CD4-positive, alpha-beta memory T cell (primary cell): Measurements from ENCODE around the gene KLHL13. TPM values are rescaled to one million over a fixed set of nuclear protein-coding genes. Genes with fewer than 3 reads are reported as not detected.

Source experiments
- CTCF ChIA-PET: fragments of 350-600 bp; sonication (Branson Sonifier 250); formaldehyde crosslinking; loops from one replicate; lab custom pipeline; 2021; ENCODE audit warnings: inconsistent platforms; ENCODE audit not compliant: partially characterized antibody; lab: Charles Lee
- POLR2A ChIA-PET: fragments of 350-600 bp; sonication (Branson Sonifier 250); formaldehyde crosslinking; loops from one replicate; lab custom pipeline; 2021; ENCODE audit not compliant: partially characterized antibody; lab: Charles Lee
- DNase-seq, 5 donors: peaks; one replicate each; pipeline versions ENCODE4 v3.0.0 to v3.0.0-alpha.2; 2020 to 2022; ENCODE audit warnings: mixed read lengths in 1 of 5
- H3K27ac ChIP-seq: one replicate; pipeline ENCODE4 v1.7.0; 2013; ENCODE audit warnings: low read depth, low read length
- H3K27me3 ChIP-seq: 2 replicates; pipeline ENCODE4 v1.7.0; 2013; ENCODE audit warnings: mild to moderate bottlenecking, low read length, moderate library complexity; ENCODE audit not compliant: insufficient read depth
- H3K36me3 ChIP-seq: 2 replicates; pipeline ENCODE4 v1.7.0; 2013; ENCODE audit warnings: mild to moderate bottlenecking, low read length, moderate library complexity; ENCODE audit not compliant: insufficient read depth
- H3K4me1 ChIP-seq: 2 replicates; pipeline ENCODE4 v1.7.0; 2013; ENCODE audit warnings: mild to moderate bottlenecking, low read length, moderate library complexity; ENCODE audit not compliant: insufficient read depth
- H3K4me3 ChIP-seq, 2 donors: one replicate each; pipeline ENCODE4 v1.7.0; 2013; ENCODE audit warnings: low read length in 2 of 2, mild to moderate bottlenecking in 1 of 2
- H3K9me3 ChIP-seq, 2 donors: one replicate each; pipeline ENCODE4 v1.7.0; 2013; ENCODE audit warnings: low read length in 2 of 2, control low read depth in 1 of 2; ENCODE audit not compliant: control insufficient read depth in 1 of 2
- H3K27ac Mint-ChIP-seq, 7 donors: one replicate each; pipeline ENCODE4 v1.8.0; 2020 to 2021; ENCODE audit warnings: mixed read lengths in 7 of 7, mild to moderate bottlenecking in 6 of 7, inconsistent platforms in 3 of 7, moderate library complexity in 3 of 7
- H3K27me3 Mint-ChIP-seq, 2 donors: one replicate each; pipeline ENCODE4 v1.8.0; 2020 to 2021; ENCODE audit warnings: mixed read lengths in 2 of 2
- H3K36me3 Mint-ChIP-seq, 2 donors: one replicate each; pipeline ENCODE4 v1.8.0; 2020 to 2021; ENCODE audit warnings: mixed read lengths in 2 of 2, inconsistent platforms in 1 of 2, mild to moderate bottlenecking in 1 of 2
- H3K4me1 Mint-ChIP-seq, 4 donors: one replicate each; pipeline ENCODE4 v1.8.0; 2020 to 2021; ENCODE audit warnings: mixed read lengths in 4 of 4, mild to moderate bottlenecking in 1 of 4
- H3K4me3 Mint-ChIP-seq, 8 donors: one replicate each; pipeline ENCODE4 v1.8.0; 2020 to 2021; ENCODE audit warnings: mixed read lengths in 8 of 8, mild to moderate bottlenecking in 7 of 8, moderate library complexity in 6 of 8, inconsistent platforms in 3 of 8
- H3K9me3 Mint-ChIP-seq, 8 donors: one replicate each; pipeline ENCODE4 v1.8.0; 2020 to 2021; ENCODE audit warnings: mixed read lengths in 8 of 8, mild to moderate bottlenecking in 5 of 8, inconsistent platforms in 3 of 8, moderate library complexity in 1 of 8
- intact Hi-C: fragments of 100-400 bp; cut with micrococcal nuclease; formaldehyde crosslinking; loops from one replicate; pipeline ENCODE4 v1.15.1; 2023
- polyA plus RNA-seq, 2 donors: library from polyadenylated mRNA; unstranded; fragments of 300-500 nt; fragmentation: Illumina TruSeq; gene quantifications; one replicate each; pipeline ENCODE4 v1.2.3, GENCODE V29; 2021
- total RNA-seq, 2 experiments: library from RNA; stranded (reverse); gene quantifications; one replicate each; pipeline ENCODE4 v1.2.3, GENCODE V29; 2021

KLHL13 gene
- total and polyA plus RNA-seq, 4 experiments from 2014 or later, result 0.53 to 0.59 TPM; not detected in 2

- intact Hi-C loops, result no loop called here
- H3K4me1 Mint-ChIP-seq, result peaks cover 0 to 6% (median 5%) of the 10 kb centered on the region in 4 donors
- CTCF ChIA-PET, result no interaction called here
- no peak overlapping the region for H3K27ac Mint-ChIP-seq
- peaks cover 0 to 2% (median 0%) of the 10 kb centered on the region in 8 donors for H3K9me3 Mint-ChIP-seq
- peak overlapping the region in 7 of 8 donors; percentile 58 to 72 (median 63) for H3K4me3 Mint-ChIP-seq
- H3K36me3 Mint-ChIP-seq, result no peaks in the 10 kb centered on the region
- H3K9me3 ChIP-seq, result no peaks in the 10 kb centered on the region
- H3K4me1 ChIP-seq, result no peaks in the 10 kb centered on the region
- peaks cover 9 to 13% of the 10 kb centered on the region in 2 donors for H3K27me3 Mint-ChIP-seq
- no peaks in the 10 kb centered on the region for H3K36me3 ChIP-seq
- no peak overlapping the region for H3K4me3 ChIP-seq
- H3K27me3 ChIP-seq, result no peaks in the 10 kb centered on the region
- no peak overlapping the region for H3K27ac ChIP-seq
- POLR2A ChIA-PET, result no interaction called here
- DNase-seq, result no peak
Observed at GRCh38 chrX:118115953-118116712, 477 bp downstream of the KLHL13 start.

GRCh38 chrX:118114971-118115370, 1.6 kb downstream of the KLHL13 start:
- no peaks in the 10 kb centered on the region for H3K36me3 Mint-ChIP-seq
- DNase-seq, result no peak
- no peak overlapping the region for H3K4me3 Mint-ChIP-seq
- peaks cover 0 to 6% (median 5%) of the 10 kb centered on the region in 4 donors for H3K4me1 Mint-ChIP-seq
- H3K9me3 ChIP-seq, result no peaks in the 10 kb centered on the region
- H3K27ac ChIP-seq, result no peak overlapping the region
- intact Hi-C loops, result no loop called here
- peaks cover 9 to 13% of the 10 kb centered on the region in 2 donors for H3K27me3 Mint-ChIP-seq
- no peak overlapping the region for H3K4me3 ChIP-seq
- no peaks in the 10 kb centered on the region for H3K9me3 Mint-ChIP-seq
- POLR2A ChIA-PET, result no interaction called here
- CTCF ChIA-PET, result no interaction called here
- H3K4me1 ChIP-seq, result no peaks in the 10 kb centered on the region
- H3K36me3 ChIP-seq, result no peaks in the 10 kb centered on the region
- no peaks in the 10 kb centered on the region for H3K27me3 ChIP-seq
- H3K27ac Mint-ChIP-seq, result no peak overlapping the region

- ChIA-PET POLR2A (no interaction called here), CTCF (no interaction called here)
- Mint-ChIP-seq H3K4me3 (no peak overlapping the region), H3K36me3 (no peaks in the 10 kb centered on the region), H3K27me3 (peaks cover 0 to 3% of the 10 kb centered on the region in 2 donors), H3K27ac (no peak overlapping the region), H3K9me3 (no peaks in the 10 kb centered on the region), H3K4me1 (no peaks in the 10 kb centered on the region)
- intact Hi-C loops, result no loop called here
- H3K27me3 ChIP-seq, result no peaks in the 10 kb centered on the region
- no peaks in the 10 kb centered on the region for H3K36me3 ChIP-seq
- no peaks in the 10 kb centered on the region for H3K4me1 ChIP-seq
- no peak for DNase-seq
- no peak overlapping the region for H3K27ac ChIP-seq
- H3K4me3 ChIP-seq, result no peak overlapping the region
- H3K9me3 ChIP-seq, result no peaks in the 10 kb centered on the region
Observed at GRCh38 chrX:118109065-118109464, 7.5 kb downstream of the KLHL13 start.

GRCh38 chrX:118108304-118108703, 8.3 kb downstream of the KLHL13 start:
- CTCF ChIA-PET, result no interaction called here
- no peak overlapping the region for H3K27ac ChIP-seq
- DNase-seq, result no peak
- no peaks in the 10 kb centered on the region for H3K9me3 ChIP-seq
- no peaks in the 10 kb centered on the region for H3K9me3 Mint-ChIP-seq
- POLR2A ChIA-PET, result no interaction called here
- no peak overlapping the region for H3K4me3 Mint-ChIP-seq
- no peaks in the 10 kb centered on the region for H3K36me3 Mint-ChIP-seq
- no peaks in the 10 kb centered on the region for H3K4me1 ChIP-seq
- no peaks in the 10 kb centered on the region for H3K27me3 ChIP-seq
- H3K27ac Mint-ChIP-seq, result no peak overlapping the region
- H3K4me1 Mint-ChIP-seq, result no peaks in the 10 kb centered on the region
- intact Hi-C loops, result no loop called here
- H3K27me3 Mint-ChIP-seq, result no peaks in the 10 kb centered on the region
- H3K36me3 ChIP-seq, result no peaks in the 10 kb centered on the region
- H3K4me3 ChIP-seq, result no peak overlapping the region

- no peaks in the 10 kb centered on the region for H3K4me1 ChIP-seq
- H3K27ac ChIP-seq, result no peak overlapping the region
- no peaks in the 10 kb centered on the region for H3K36me3 ChIP-seq
- Mint-ChIP-seq H3K4me3 (no peak overlapping the region), H3K9me3 (peaks cover 0 to 4% (median 0%) of the 10 kb centered on the region in 8 donors), H3K36me3 (no peaks in the 10 kb centered on the region), H3K4me1 (no peaks in the 10 kb centered on the region), H3K27me3 (no peaks in the 10 kb centered on the region), H3K27ac (no peak overlapping the region)
- H3K4me3 ChIP-seq, result no peak overlapping the region
- H3K9me3 ChIP-seq, result no peaks in the 10 kb centered on the region
- DNase-seq, result no peak
- intact Hi-C loops, result no loop called here
- H3K27me3 ChIP-seq, result no peaks in the 10 kb centered on the region
- CTCF ChIA-PET, result no interaction called here
- POLR2A ChIA-PET, result no interaction called here
Observed at GRCh38 chrX:118100091-118100490, 16.5 kb downstream of the KLHL13 start.

GRCh38 chrX:118088084-118088483, 28.5 kb downstream of the KLHL13 start:
- Histone ChIP-seq H3K27ac (no peak overlapping the region), H3K9me3 (no peaks in the 10 kb centered on the region), H3K36me3 (no peaks in the 10 kb centered on the region), H3K4me1 (no peaks in the 10 kb centered on the region), H3K4me3 (no peak overlapping the region), H3K27me3 (no peaks in the 10 kb centered on the region)
- Mint-ChIP-seq H3K9me3 (peaks cover 0 to 15% (median 5%) of the 10 kb centered on the region in 8 donors), H3K36me3 (no peaks in the 10 kb centered on the region), H3K27ac (no peak overlapping the region), H3K27me3 (no peaks in the 10 kb centered on the region), H3K4me3 (no peak overlapping the region), H3K4me1 (no peaks in the 10 kb centered on the region)
- CTCF ChIA-PET, result no interaction called here
- DNase-seq, result no peak
- POLR2A ChIA-PET, result no interaction called here
- intact Hi-C loops, result no loop called here

- H3K4me1 ChIP-seq, result no peaks in the 10 kb centered on the region
- H3K9me3 ChIP-seq, result no peaks in the 10 kb centered on the region
- intact Hi-C loops, result no loop called here
- peaks cover 0 to 2% (median 0%) of the 10 kb centered on the region in 8 donors for H3K9me3 Mint-ChIP-seq
- H3K4me1 Mint-ChIP-seq, result no peaks in the 10 kb centered on the region
- ChIA-PET POLR2A (no interaction called here), CTCF (no interaction called here)
- no peaks in the 10 kb centered on the region for H3K36me3 ChIP-seq
- H3K27ac ChIP-seq, result no peak overlapping the region
- H3K4me3 ChIP-seq, result no peak overlapping the region
- H3K27ac Mint-ChIP-seq, result no peak overlapping the region
- H3K36me3 Mint-ChIP-seq, result no peaks in the 10 kb centered on the region
- no peaks in the 10 kb centered on the region for H3K27me3 Mint-ChIP-seq
- no peak overlapping the region for H3K4me3 Mint-ChIP-seq
- no peak for DNase-seq
- no peaks in the 10 kb centered on the region for H3K27me3 ChIP-seq
Observed at GRCh38 chrX:118074196-118074595, 42.4 kb downstream of the KLHL13 start.
